Epithelial cell of proximal tubule (primary cell): ENCODE data around the gene IL26. TPM values are rescaled to one million over a fixed set of nuclear protein-coding genes. Genes with fewer than 3 reads are reported as not detected.

ENCODE experiments used
- DNase-seq: peaks from one replicate; pipeline ENCODE4 v3.0.0-alpha.2; 2011; ENCODE audit warnings: low read depth
- H3K4me3 ChIP-seq: 2 replicates; pipeline ENCODE4 v1.5.1; 2011; ENCODE audit warnings: low read depth, mild to moderate bottlenecking, low read length
- CTCF ChIP-seq: conservative IDR thresholded peaks from 2 replicates; pipeline ENCODE4 v1.5.1; 2012; ENCODE audit warnings: low read depth, mild to moderate bottlenecking, low read length
- total RNA-seq: library from RNA; depleted of rRNA; stranded (reverse); fragments of >200 nt; gene quantifications from 2 replicates; pipeline ENCODE4 v1.2.3, GENCODE V29; 2015

The IL26 gene
- total RNA-seq, 1 donor from 2014 or later, result not detected

- DNase-seq, result no peak
- H3K4me3 ChIP-seq, result no peak overlapping the region
- no peak for TF ChIP-seq CTCF
Observed at GRCh38 chr12:68267892-68268396, 42.3 kb upstream of the IL26 start.

GRCh38 chr12:68264857-68265256 is 39.2 kb upstream of the IL26 start:
- no peak for TF ChIP-seq CTCF
- H3K4me3 ChIP-seq, result no peak overlapping the region
- no peak for DNase-seq

DNA sequence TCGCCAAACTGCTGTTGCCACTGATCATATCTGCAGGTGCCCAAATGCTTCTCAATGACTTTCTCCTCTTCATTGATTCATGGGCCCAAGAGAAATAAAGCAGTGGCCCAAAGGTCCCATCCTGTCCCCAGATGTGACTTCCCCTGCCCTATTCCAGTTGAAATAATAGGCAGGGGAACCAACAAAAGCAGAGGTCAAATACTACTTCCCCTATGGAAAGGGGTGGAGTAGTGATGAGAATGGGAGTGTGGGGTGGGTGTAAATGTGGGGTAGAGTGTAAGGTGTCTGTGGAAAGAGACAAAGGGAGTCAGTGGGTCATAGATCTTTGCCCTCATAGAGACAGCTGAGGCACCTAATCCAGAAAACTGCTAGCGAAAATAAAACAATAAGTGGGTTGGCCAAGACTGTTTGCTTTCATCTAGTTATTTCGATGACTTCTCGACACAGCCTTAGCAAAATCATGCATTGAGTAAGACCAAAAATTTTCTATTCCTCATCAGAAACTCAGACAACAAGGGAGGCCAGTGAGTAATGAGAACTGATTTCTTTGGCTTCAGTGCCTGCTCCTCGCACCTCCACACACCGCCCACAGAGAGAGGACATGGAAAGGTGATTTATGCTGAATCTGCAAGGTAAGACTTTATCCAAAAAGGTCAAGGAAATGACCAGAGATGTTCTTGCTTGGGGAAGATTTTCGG is 38.7 kb upstream of the IL26 start:
- H3K4me3 ChIP-seq, result no peak overlapping the region
- DNase-seq, result no peak
- TF ChIP-seq CTCF, result no peak

DNA sequence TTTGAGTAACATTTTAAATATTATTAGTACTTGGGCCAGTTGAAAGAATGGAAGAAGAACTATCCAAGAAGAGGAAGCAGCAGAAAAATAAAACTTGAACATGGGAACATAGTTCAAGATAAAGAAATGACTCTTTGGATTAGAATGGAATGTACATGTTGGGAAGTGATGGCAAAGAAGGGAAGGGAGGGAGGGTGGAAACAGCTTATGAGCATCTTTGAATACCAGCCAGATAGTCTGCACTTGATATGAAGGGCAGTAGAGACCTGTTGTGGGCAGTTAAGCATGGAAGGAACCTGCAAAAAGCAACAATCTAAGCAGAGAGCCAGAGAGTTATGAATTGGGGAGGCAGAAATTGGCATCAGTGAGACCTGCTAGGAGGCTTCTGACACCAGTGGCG is 37.8 kb upstream of the IL26 start:
- TF ChIP-seq CTCF, result no peak
- no peak overlapping the region for H3K4me3 ChIP-seq
- no peak for DNase-seq

GRCh38 chr12:68261896-68262295 is 36.3 kb upstream of the IL26 start:
- no peak for TF ChIP-seq CTCF
- DNase-seq, result no peak
- H3K4me3 ChIP-seq, result no peak overlapping the region

DNA sequence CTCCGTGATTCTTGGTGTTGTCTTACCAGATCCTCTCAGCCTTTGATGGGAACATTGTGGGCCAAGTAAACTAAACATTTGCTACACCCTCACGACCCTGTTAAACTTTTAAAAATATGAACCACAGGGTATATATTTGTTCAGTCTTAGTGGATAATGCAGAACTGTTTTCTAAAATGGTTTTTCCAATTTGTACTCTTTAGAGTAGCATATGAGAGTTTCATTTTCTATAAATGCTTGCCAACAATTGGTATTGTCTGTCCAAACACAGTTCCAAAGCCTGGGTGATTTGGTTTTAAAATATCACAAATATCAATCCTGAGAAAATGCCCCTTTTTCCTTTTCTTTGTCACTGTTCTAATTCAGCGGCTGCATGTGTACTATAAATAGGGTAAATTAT is 34.5 kb upstream of the IL26 start:
- no peak overlapping the region for H3K4me3 ChIP-seq
- DNase-seq, result no peak
- no peak for TF ChIP-seq CTCF
